ENCODE data around the gene CCDC71.

CCDC71 gene

GRCh38 chr3:49122022-49122421 lies 44.1 kb downstream of the CCDC71 start:
- 0 out of 2 replicates have a peak, but pooled peaks cover 3% of the 10 kb centered on the region for H3K36me3 ChIP-seq (ENCODE audit: low read length)
- H3K4me2 ChIP-seq (ENCODE audit: low read depth, low read length, poor library complexity, severe bottlenecking) = no peak overlapping the region
- no peak overlapping the region for H3K4me3 ChIP-seq (ENCODE audit: insufficient read depth, low read length, poor library complexity, severe bottlenecking)
- H4K20me1 ChIP-seq (ENCODE audit: low read depth, low read length) = no peaks in the 10 kb centered on the region
- H3K9me2 ChIP-seq (replicated peaks; ENCODE audit: insufficient read depth, low read length) = no peaks in the 10 kb centered on the region
- H2AFZ ChIP-seq (ENCODE audit: low read depth, low read length, severe bottlenecking) = no peak overlapping the region
- TF ChIP-seq CTCF (IDR thresholded peaks at IDR 0.05; ENCODE audit: insufficient read depth, low read length, poor library complexity, severe bottlenecking) (no peak), EZH2phosphoT487 (conservative IDR thresholded peaks at IDR 0.05; ENCODE audit: low read length) (no peak)
- peaks cover 9% of the 10 kb centered on the region; the same call in 1 of the 2 replicates for H3K79me2 ChIP-seq (ENCODE audit: insufficient read depth, low read length)
- H3K27me3 ChIP-seq (ENCODE audit: low read length) = no peaks in the 10 kb centered on the region
- no peaks in the 10 kb centered on the region for H3K9me3 ChIP-seq (ENCODE audit: insufficient read depth, low read length)
- H3K27ac ChIP-seq (ENCODE audit: low read depth, low read length) = no peak overlapping the region
- H3F3A ChIP-seq (ENCODE audit: insufficient read depth) = peaks cover 15% of the 10 kb centered on the region
- H3K9ac ChIP-seq (ENCODE audit: low read length) = no peak overlapping the region

GRCh38 chr3:49121132-49121736 lies 44.9 kb downstream of the CCDC71 start:
- Histone ChIP-seq H3K36me3 (ENCODE audit: low read length) (0 out of 2 replicates have a peak, but pooled peaks cover 3% of the 10 kb centered on the region), H2AFZ (ENCODE audit: low read depth, low read length, severe bottlenecking) (peak overlapping the region; percentile 67), H3K9me2 (replicated peaks; ENCODE audit: insufficient read depth, low read length) (no peaks in the 10 kb centered on the region), H4K20me1 (ENCODE audit: low read depth, low read length) (no peaks in the 10 kb centered on the region), H3K4me2 (ENCODE audit: low read depth, low read length, poor library complexity, severe bottlenecking) (peak overlapping the region; percentile 90), H3K9ac (ENCODE audit: low read length) (peak overlapping the region; percentile 94), H3K9me3 (ENCODE audit: insufficient read depth, low read length) (no peaks in the 10 kb centered on the region), H3F3A (ENCODE audit: insufficient read depth) (peaks cover 15% of the 10 kb centered on the region), H3K27ac (ENCODE audit: low read depth, low read length) (peak overlapping the region; percentile 59), H3K4me3 (ENCODE audit: insufficient read depth, low read length, poor library complexity, severe bottlenecking) (peak overlapping the region; percentile 72), H3K79me2 (ENCODE audit: insufficient read depth, low read length) (peaks cover 9% of the 10 kb centered on the region; the same call in 1 of the 2 replicates), H3K27me3 (ENCODE audit: low read length) (no peaks in the 10 kb centered on the region)
- TF ChIP-seq EZH2phosphoT487 (conservative IDR thresholded peaks at IDR 0.05; ENCODE audit: low read length) (no peak), CTCF (IDR thresholded peaks at IDR 0.05; ENCODE audit: insufficient read depth, low read length, poor library complexity, severe bottlenecking) (no peak)

DNA sequence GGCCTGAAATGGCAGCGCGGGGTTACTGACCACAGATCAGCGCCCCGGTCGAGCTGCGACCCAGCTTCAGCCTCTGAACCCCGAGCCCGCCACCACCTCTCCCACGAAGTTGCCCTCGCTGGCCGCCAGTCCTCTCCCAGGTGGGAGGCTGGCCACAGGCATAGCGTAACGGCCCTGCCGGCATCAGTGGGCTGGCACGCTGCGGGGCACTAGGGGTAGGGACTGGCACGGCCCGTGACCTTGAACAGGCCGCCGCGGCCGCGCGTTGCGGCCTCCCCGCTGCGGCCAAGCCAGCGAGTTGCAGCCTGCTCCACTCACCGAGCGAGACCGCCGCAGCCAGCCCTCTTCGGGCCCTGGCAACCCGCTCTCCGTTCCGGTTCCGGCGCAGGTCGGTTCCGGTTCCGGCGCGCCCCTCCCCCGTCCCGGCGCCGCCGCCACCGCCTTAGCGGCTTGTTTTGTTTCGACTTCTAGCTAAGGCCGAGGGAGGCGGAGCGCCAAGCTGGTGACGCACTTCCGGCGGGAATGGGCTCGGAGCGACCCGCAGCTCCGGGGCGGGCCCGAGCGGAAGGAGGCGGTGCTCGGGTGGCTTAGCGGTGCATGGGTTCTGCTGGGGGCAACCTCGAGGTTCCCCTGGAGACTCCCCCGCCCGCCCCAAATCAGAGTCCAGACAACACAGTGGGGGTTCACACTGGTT lies 45.5 kb downstream of the CCDC71 start, which contains the start of gene USP19:
Gene USP19, minus strand, starts transcription at position 386 of the 694 bp plus-strand sequence. CDS start 1,678 bp downstream, outside the sequence.
- no peak for TF ChIP-seq CTCF (IDR thresholded peaks at IDR 0.05; ENCODE audit: insufficient read depth, low read length, poor library complexity, severe bottlenecking)
- TF ChIP-seq EZH2phosphoT487 (conservative IDR thresholded peaks at IDR 0.05; ENCODE audit: low read length) = no peak
- Histone ChIP-seq H3K36me3 (ENCODE audit: low read length) (0 out of 2 replicates have a peak, but pooled peaks cover 3% of the 10 kb centered on the region), H3K4me3 (ENCODE audit: insufficient read depth, low read length, poor library complexity, severe bottlenecking) (peak within 1 kb of the TSS; percentile 72), H3K9ac (ENCODE audit: low read length) (peak within 1 kb of the TSS; percentile 94), H3K9me2 (replicated peaks; ENCODE audit: insufficient read depth, low read length) (no peaks in the 10 kb centered on the region), H3F3A (ENCODE audit: insufficient read depth) (peaks cover 15% of the 10 kb centered on the region), H2AFZ (ENCODE audit: low read depth, low read length, severe bottlenecking) (peak within 1 kb of the TSS; percentile 67), H4K20me1 (ENCODE audit: low read depth, low read length) (no peaks in the 10 kb centered on the region), H3K4me2 (ENCODE audit: low read depth, low read length, poor library complexity, severe bottlenecking) (peak within 1 kb of the TSS; percentile 90), H3K27me3 (ENCODE audit: low read length) (no peaks in the 10 kb centered on the region), H3K79me2 (ENCODE audit: insufficient read depth, low read length) (peaks cover 9% of the 10 kb centered on the region; the same call in 1 of the 2 replicates), H3K9me3 (ENCODE audit: insufficient read depth, low read length) (no peaks in the 10 kb centered on the region), H3K27ac (ENCODE audit: low read depth, low read length) (peak within 1 kb of the TSS; percentile 59)
